ENCODE results near the gene SYNJ2. TPM values are rescaled to one million over a fixed set of nuclear protein-coding genes. Genes with fewer than 3 reads are reported as not detected.

SYNJ2 gene
- total RNA-seq, 2 experiments from 2014 or later = 26.2 to 32.1 TPM

DNA sequence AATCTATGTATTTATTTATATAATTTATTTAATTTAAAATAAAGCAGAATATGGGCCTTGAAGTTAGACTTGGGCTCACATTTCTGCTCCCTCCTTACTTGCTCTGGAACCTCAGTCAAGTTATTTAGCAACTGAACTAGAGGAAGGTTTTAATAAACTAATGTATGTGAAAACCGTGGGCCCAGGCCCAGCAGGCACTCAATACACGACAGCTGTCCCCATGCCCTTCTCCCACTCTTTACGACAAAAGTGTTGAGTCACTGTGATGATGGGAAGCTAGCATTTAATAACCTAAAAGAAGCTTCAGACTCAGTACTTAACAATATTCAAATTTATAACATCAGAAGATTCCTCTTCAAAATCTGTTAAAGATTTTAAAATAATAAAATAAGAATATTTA, 139.7 kb downstream of the SYNJ2 start:
- no peak overlapping the region for H3K4me3 Mint-ChIP-seq
- peaks cover 3% of the 10 kb centered on the region for H3K4me1 Mint-ChIP-seq
- no peaks in the 10 kb centered on the region for H3K9me3 Mint-ChIP-seq
- H3K27ac Mint-ChIP-seq = no peak overlapping the region
- peaks cover 9% of the 10 kb centered on the region for H3K36me3 Mint-ChIP-seq
- DNase-seq = no peak
- H3K27me3 Mint-ChIP-seq = no peaks in the 10 kb centered on the region
- ATAC-seq (ENCODE audit: low read depth) = no peak
- POLR2A ChIA-PET = no interaction called here

DNA sequence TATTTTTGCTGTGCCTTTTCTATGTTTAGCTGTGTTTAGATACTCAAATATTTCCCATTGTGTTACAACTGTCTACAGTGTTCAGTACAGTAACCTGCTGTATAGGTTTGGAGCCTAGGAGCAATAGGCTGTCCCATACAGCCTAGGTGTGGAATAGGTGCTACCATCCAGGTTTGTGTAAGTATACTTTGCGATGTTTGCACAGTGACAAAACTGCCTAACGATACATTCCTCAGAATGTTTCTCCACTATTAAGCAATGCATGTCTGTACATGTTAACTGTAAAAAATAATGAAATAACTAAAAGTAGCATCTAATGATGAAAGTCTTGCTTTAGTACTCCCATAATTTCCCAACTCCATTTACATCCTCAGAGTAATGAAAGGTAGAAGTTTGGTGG, 140.4 kb downstream of the SYNJ2 start:
- no peaks in the 10 kb centered on the region for H3K9me3 Mint-ChIP-seq
- no peaks in the 10 kb centered on the region for H3K27me3 Mint-ChIP-seq
- H3K4me1 Mint-ChIP-seq = peaks cover 3% of the 10 kb centered on the region
- POLR2A ChIA-PET = no interaction called here
- no peak for DNase-seq
- H3K27ac Mint-ChIP-seq = no peak overlapping the region
- ATAC-seq (ENCODE audit: low read depth) = no peak
- peaks cover 9% of the 10 kb centered on the region for H3K36me3 Mint-ChIP-seq
- H3K4me3 Mint-ChIP-seq = no peak overlapping the region

DNA sequence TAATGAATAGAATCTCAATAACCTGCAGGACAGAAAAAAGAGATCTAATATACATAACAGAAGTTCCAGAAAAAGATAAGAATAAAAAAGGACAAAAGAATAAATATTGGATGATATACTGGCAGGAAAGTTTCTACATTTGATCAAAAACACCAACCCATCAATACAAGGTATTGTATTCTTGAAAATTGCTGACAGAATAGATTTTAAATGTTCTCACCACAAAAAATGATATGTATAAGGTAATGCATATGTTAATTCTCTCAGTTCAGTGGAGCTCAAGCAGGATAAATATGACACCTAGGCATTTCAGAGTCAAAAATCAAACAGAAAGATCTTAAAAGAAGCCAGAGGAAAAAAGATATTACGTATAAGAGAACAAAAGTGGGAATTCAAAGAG, 142.6 kb downstream of the SYNJ2 start:
- H3K9me3 Mint-ChIP-seq = no peaks in the 10 kb centered on the region
- H3K27me3 Mint-ChIP-seq = no peaks in the 10 kb centered on the region
- no peak for ATAC-seq (ENCODE audit: low read depth)
- H3K4me1 Mint-ChIP-seq = peaks cover 3% of the 10 kb centered on the region
- H3K27ac Mint-ChIP-seq = no peak overlapping the region
- DNase-seq = no peak
- peaks cover 9% of the 10 kb centered on the region for H3K36me3 Mint-ChIP-seq
- no peak overlapping the region for H3K4me3 Mint-ChIP-seq
- POLR2A ChIA-PET = no interaction called here

DNA sequence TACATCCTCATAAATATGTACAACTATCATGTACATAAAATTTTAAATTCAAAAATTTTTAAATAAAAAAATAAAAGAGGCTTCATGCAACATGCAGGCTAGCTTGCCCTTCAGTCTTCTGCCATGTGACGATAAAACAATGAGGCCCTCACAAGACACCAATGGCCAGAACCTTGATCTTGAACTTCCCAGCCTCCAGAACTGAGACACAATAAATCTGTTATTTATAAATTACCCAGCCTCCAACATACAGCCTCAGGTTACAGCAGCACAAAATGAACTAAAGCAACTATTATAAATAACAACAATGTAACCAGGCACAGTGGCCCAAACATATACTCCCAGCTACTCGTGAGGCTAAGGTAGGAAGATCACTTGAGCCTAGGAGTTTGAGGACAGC, 143.6 kb downstream of the SYNJ2 start:
- H3K9me3 Mint-ChIP-seq = no peaks in the 10 kb centered on the region
- POLR2A ChIA-PET = no interaction called here
- H3K27me3 Mint-ChIP-seq = no peaks in the 10 kb centered on the region
- H3K27ac Mint-ChIP-seq = no peak overlapping the region
- no peak overlapping the region for H3K4me3 Mint-ChIP-seq
- peaks cover 3% of the 10 kb centered on the region for H3K4me1 Mint-ChIP-seq
- H3K36me3 Mint-ChIP-seq = peaks cover 9% of the 10 kb centered on the region
- DNase-seq (no peak), ATAC-seq (ENCODE audit: low read depth) (no peak)

DNA sequence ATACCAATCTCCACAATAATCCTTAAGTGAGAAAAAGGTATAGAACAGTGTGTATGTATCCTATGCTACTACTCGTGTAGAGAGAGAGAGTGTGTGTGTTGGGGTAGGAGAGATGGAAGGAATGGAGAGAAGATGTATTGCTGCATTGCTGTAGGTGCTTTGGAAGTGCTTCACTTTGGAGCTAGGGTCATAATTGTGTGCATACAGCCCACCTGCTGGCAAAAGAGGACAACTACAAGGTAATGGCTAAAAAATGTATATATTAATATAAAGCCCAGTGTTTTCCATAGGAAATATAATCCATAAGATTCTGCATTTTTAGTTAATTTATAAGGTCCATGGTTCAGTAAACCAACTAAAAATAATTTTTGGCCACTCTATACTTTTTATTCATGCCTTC, 150.3 kb downstream of the SYNJ2 start:
- peak; percentile 52 for ATAC-seq (ENCODE audit: low read depth)
- H3K4me3 Mint-ChIP-seq = no peak overlapping the region
- H3K27me3 Mint-ChIP-seq = no peaks in the 10 kb centered on the region
- no peaks in the 10 kb centered on the region for H3K36me3 Mint-ChIP-seq
- POLR2A ChIA-PET = no interaction called here
- no peaks in the 10 kb centered on the region for H3K9me3 Mint-ChIP-seq
- no peak for DNase-seq
- H3K4me1 Mint-ChIP-seq = peaks cover 2% of the 10 kb centered on the region
- H3K27ac Mint-ChIP-seq = no peak overlapping the region

DNA sequence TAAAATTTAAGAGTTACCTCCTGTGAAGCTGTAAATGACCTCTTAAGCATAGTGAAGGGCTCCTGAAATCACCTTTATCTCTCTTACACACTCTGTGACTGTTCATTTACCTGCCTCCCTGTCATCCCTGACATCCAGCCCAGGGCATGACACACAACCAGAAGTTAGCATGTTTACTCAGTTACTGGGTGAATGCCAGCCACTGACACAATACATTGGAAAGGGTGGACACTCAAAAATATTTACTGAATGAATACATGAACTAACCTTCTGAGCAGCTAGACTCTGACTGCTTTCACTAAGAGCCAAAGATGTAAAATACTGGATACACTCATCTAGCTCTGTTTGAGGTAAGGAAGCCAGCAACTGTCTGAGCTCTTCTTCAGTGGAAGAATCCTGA, 161.1 kb downstream of the SYNJ2 start:
- ATAC-seq (ENCODE audit: low read depth) (no peak), DNase-seq (no peak)
- H3K9me3 Mint-ChIP-seq = no peaks in the 10 kb centered on the region
- peaks cover 14% of the 10 kb centered on the region for H3K36me3 Mint-ChIP-seq
- H3K27ac Mint-ChIP-seq = no peak overlapping the region
- no peaks in the 10 kb centered on the region for H3K27me3 Mint-ChIP-seq
- peaks cover 5% of the 10 kb centered on the region for H3K4me1 Mint-ChIP-seq
- POLR2A ChIA-PET = no interaction called here
- H3K4me3 Mint-ChIP-seq = no peak overlapping the region

DNA sequence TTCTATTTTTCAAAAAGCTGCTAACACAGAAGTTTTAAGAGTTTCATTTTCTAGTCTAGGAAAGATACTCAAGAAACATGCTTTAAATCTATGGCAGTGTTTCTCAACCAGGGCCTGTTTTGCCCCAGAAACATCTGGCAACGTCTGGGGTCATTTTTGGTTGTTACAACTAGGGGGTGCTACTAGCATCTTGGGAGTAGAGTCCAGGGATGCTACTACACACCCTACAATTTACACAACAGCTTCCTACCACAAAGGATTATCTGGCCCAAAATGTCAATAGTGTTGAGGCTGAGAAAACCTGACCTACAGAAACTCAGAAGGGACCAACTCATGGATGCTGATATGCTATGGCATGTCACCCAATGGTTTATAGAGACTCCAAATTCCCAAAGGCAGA, 162.0 kb downstream of the SYNJ2 start:
- no peak overlapping the region for H3K27ac Mint-ChIP-seq
- POLR2A ChIA-PET = no interaction called here
- H3K36me3 Mint-ChIP-seq = peaks cover 12% of the 10 kb centered on the region
- ATAC-seq (ENCODE audit: low read depth) (no peak), DNase-seq (no peak)
- H3K4me3 Mint-ChIP-seq = no peak overlapping the region
- no peaks in the 10 kb centered on the region for H3K27me3 Mint-ChIP-seq
- no peaks in the 10 kb centered on the region for H3K9me3 Mint-ChIP-seq
- peaks cover 2% of the 10 kb centered on the region for H3K4me1 Mint-ChIP-seq

Other genes starting within 250 kb of the SYNJ2 start
- 10 to 100 TPM; 14.8 to 15.2 TPM for gene SNX9, start 158.6 kb upstream of the SYNJ2 start, total RNA-seq
- 1 to 10 TPM; 4.1 to 4.6 TPM for gene SERAC1, start 186.4 kb downstream of the SYNJ2 start, total RNA-seq
- gene GTF2H5, start 186.5 kb downstream of the SYNJ2 start, total RNA-seq = 10 to 100 TPM; 15.9 to 18.0 TPM

Data from activated naive CD8-positive, alpha-beta T cell treated with anti-CD3 and anti-CD28 coated beads, Interleukin-2, amount 10 ng/mL, durations not matched to agents 7 days and 5 days (primary cell).